Nucleus accumbens (tissue), 56 donors: ENCODE measurements around the gene JOSD2.

Experiments used
- DNase-seq, 56 donors: peaks; one replicate each; lab custom pipeline; 2025; lab: John Stamatoyannopoulos, UW

Gene JOSD2, protein sequence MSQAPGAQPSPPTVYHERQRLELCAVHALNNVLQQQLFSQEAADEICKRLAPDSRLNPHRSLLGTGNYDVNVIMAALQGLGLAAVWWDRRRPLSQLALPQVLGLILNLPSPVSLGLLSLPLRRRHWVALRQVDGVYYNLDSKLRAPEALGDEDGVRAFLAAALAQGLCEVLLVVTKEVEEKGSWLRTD

DNA sequence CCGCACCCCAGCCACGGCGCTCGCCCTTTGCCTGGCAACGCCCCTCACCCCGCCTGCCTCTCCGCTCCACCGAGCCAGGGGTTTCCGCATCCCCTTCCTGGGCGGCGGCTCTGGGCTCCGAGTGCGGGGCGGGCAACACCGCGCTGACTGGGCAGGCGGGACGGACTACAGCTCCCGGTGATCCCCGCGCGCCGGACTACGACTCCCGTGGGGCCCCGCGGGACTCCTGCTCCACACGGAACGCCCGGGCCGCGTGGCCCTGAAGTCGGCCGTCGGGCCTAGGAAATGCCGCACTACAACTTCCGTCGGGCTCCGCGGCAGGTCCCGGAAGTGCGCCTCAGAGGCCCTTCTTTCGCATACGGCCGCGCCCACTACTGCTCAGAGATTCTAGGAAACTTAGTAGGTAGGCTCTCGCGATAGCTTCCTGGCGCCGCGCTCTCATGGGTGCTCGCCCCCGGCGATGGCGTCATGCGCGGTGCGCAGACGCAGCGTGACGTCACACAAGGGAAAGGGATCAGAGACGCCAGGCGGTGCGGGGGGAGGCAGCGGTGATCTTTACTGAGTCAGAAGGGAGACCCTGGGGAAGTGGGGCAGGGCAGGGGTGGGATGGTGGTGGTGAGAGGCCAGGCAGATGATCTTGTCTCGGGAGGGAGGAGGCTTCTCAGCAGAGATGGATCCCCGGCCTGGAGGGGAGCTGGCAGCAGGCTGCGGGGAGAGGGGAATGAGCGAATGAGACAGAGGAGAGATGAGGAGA lies at the start of gene JOSD2:
JOSD2 (minus strand) TSS at position 123 of the 754 bp plus-strand sequence. CDS start 760 bp downstream, outside the sequence.
- DNase-seq: peak; percentile 80 to 99 (median 97)

DNA sequence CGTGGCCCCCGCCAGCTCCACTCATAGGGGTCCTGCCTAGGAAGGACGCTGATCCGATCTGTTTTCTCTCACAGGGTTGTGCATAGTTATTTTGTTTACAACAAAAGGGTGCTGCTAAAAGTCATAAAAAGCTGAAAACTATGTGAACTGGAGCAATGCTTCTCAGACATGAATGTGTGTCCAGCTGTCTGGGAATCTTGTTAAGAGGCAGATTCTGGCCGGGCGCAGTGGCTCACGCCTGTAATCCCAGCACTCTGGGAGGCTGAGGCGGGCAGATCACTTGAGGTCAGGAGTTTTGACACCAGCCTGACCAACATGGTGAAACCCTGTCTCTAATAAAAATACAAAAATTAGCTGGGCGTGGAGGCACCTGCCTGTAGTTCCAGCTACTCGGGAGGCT lies 48.6 kb upstream of the JOSD2 start:
- DNase-seq: no peak

DNA sequence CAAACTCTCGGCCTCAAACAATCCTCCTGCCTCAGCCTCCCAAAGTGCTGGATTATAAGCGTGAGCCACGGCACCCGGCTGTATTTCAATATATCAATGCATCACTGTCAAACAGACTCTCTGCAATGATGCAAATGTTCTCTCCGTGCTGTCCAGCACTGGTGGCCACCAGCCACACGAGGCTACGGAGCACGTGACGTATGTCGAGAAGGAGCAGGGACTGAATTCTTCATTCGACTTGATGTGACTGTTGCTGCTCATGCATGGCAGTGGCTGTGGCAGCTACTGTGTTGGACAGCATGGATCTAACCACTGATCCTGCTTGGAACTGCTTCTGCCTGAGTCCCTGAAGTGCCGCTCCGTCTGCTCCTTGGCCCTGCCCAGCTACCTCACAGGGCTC lies 47.5 kb upstream of the JOSD2 start:
- no peak for DNase-seq

DNA sequence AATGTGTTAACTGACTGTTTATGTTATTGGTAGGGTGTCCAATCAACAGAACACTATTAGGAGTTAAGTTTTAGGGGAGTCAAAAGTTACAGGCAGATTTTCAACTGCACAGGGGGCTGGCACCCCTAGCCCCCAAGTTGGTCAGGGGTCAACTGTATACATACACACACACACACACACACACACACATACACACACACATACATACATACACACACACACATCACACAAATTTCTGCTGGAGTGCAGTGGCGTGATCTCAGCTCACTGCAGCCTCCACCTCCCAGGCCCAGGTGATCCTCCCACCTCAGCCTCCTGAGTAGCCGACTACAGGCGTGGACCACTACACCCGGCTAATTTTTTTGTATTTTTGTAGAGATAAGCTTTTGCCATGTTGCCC lies 47.0 kb upstream of the JOSD2 start:
- no peak for DNase-seq

DNA sequence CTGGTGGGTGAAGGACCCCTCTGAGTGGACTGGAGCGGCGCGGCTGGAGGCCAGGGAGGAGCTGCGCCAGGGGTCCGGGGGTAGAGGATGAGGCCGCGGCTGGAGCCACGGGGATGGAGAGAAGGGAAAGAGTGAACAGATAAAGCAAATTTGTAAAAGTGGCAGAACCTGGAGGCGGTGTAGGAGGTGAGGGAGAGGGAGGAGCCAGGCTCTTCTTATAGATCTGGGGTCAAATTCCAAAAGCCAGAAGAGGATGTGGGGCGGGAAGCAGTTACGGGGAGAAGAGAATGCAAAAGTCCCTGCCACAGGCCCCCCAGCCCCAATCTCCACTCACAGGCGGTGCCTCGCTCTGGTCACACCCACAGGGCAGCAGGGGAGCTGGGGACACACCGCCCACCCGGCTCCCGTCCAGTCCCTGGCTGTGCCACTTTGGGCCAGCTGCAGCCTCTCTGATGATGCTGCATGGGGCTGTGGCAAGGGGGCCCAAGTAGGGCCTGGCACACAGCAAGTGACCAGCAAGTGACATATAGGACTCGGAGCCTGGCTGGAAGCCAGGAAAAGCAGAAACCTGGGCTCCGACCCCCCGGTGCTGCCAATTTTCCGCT lies 46.1 kb upstream of the JOSD2 start:
- DNase-seq: no peak

DNA sequence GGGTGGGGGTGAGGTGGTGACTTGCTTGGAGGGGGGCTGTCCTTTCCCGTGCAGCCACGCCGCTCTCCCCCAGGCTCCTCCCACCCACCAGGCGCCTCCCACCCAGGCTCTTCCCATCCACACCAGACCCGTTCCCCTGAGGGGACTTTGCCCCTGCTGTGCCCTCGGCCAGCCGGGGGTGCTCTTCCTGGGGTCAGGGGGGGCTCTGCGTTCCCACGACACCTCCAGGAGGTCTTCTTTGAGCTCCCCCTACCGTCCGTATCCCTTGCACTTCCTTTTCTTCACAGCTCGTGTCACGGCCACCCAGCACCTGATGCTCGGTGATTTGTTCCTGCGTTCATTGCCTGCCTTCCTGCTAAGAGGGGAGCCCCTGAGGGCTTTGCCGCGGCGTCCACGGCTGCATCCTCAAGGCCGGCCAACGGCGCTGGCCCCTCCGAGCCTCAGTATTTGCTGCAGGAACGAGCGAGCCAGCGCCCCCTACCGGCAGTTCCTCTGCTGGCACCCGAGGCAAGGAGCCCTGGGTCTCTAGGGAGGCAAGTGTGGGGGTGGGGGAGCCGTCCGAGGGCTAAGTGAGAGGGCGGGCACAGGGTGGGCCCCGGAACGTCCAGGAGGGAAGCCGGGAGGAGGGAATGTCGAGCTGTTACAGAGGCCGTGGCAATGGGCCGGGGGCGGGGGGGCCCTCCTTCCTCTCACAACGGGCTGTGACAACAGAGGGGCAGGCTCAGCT lies 45.5 kb upstream of the JOSD2 start:
- DNase-seq: peak in 52 of 56 donors; percentile 26 to 90 (median 68)

DNA sequence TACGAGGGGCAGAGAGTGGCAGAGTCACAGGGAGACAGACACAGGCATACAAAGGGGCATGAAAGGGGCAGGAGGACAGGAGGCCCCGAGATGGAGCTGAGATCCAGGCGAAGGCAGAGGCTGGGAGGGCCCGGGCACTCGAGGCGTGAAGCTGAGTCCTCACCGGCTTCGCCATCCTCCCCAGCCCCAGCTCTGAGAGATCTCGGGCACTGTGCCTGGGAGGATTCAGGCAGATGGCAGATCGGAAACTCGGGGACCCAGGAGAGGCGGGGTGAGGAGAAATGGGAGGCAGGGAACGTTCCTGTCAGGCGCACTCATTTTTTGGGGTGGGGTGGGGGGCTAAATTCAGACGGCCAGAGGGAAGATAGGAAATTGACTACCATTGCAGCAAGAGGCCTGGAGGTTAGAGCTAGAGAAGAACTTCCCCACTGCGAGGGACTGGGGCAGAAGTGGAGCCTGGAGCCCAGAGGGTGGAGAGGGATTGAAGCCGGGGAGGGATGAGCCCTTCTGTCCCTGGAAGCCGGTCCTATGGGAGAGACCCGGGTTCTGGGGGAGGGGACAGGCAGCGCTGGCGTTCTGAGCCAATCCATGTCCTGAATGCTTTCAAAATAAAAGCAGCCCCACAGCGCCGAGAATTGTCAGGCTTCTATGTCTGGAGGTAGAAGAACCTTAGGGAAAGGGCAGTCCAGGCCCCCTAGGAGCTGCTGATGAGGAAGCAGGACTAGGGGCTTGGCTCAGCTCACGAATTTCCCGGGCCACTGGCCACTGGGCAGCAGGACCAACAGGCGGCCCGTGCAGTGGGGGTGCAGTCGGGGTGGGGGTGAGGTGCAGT lies 44.7 kb upstream of the JOSD2 start:
- peak in 7 of 56 donors; percentile 21 to 44 (median 26) for DNase-seq

DNA sequence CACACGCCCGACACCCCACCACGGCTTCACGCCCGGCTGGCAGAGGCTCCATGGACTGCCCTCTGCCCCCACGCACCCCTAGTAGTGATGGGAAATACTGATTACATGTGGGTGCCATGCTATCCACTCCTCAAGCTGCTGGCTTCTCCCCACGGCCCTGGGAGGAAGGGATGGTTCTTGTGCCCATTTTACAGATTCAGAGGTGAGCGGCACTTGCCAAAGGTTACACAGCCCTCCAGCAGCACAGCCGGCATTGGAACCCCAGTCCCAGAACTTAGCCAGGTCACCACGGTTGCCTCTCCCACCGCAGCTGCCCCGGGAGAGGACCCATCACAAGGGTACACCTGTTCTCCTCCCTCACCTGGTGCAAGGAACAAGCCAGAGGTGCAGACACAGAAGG lies 44.0 kb upstream of the JOSD2 start:
- DNase-seq: no peak

DNA sequence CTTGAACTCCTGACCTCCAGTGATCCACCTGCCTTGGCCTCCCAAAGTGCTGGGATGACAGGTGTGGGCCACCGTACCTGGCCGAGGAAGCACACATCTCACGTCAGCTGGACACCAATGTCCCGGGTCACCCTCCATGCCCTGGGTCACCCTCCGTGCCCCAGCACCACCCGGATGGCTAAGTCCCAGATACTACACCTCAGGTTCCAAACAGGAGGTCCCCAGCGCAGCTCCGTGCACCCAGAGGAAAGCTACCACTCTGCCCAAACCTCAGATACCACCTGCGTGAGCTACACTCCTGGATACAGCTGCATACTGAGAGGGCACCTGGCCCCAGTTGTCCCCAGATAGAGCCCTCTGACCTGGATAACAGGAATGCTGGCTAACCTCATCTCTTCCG lies 43.2 kb upstream of the JOSD2 start:
- DNase-seq: no peak

DNA sequence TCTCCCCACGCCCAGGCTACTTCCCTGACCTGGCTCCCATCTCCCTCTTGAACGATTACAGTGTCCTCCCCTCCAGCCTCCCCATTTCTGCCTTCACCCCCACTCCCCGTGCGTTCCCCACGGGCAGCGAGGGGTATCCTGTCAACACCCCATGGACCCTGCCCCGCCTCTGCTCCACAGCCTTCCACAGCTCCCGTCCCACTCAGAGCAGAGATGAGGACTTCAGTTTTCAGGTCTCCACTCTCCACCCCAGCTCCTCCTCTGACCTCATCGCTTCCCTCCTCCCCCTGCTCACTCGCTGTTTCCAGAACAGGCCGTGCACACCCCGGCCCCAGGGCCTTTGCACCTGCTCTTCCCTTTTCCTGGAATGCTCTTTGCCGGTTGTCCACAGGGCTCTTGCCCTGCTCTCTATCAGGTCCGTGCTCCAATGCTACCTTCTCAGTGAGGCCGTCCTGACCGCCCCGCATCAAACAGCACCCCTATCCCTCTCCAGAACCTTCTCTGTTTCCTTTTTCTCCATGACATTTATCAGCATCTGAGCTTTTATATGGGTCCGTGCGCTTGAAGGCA lies 42.2 kb upstream of the JOSD2 start:
- DNase-seq: no peak

DNA sequence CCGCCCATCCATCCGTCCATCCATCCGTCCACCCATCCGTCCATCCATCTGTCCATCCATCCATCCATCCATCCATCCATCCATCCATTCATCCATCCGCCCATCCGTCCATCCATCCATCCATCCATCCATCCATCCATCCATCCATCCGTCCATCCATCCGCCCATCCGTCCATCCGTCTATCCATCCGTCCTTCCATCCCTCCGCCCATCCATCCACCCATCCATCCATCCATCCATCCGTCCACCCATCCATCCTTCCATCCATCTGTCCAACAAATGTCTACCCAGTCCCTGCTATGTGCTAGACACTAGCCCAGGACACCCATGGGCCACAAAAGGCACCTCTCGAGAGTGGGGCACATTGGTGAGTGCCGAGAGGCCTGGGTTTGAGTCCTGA lies 41.5 kb upstream of the JOSD2 start:
- no peak for DNase-seq

DNA sequence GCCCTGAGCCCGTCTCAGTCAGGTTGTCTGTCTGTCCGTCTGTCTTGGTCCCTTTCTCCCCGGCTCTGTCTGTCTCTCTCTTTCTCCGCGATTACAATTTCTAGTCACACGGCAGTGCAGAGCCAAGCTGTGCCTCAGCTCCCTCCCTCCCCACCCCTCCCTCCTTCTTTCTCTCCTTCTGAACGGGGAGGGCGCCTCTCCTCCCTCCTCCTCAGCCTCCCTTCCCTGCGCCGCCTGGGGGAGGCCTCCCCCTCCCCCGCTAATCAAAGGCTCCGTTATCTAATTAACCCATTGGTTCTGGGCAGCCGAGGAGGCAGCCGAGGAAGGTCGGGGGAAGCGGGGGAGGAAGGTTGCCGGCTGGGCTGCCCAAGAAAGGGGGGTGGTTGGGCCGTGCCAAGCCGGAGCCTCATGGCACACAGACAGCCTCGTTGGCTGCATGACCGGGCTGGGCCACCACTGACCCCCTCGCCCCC lies 40.8 kb upstream of the JOSD2 start:
- DNase-seq: peak in 53 of 56 donors; percentile 14 to 87 (median 67)

DNA sequence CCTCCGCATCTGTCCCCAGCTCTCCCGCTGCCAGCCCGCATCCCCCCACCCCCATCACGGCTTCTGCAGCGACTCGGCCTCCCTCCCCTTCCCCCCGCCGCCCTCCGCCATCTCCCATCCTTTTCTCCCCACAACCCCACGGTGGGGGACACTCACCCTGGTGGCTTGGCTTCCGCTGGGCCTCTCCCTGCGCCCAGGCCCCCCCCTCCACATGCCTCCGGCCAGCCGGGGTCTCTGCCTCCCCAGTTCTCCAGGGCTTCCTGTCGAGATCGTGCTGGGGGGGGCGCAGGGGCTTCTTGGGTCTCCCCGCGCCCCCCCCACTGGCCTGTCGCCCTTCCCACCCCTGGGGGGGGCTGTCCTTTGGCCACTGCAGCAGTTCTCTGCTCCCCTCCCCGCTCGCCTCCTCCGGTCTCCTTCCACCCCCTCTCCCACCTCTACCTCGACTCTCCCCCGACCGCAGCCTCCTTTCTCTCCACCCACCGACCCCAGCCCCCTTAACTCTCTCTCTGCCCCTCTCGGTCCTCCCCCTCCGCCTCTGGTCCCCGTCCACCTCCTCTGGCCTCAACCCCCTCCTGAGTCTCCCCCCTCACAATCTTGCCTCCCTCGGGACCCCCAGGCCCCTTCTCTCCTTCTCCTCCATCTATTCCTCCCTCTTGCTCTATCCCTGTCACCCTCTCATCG lies 40.2 kb upstream of the JOSD2 start:
- peak in 27 of 56 donors; percentile 20 to 60 (median 37) for DNase-seq

DNA sequence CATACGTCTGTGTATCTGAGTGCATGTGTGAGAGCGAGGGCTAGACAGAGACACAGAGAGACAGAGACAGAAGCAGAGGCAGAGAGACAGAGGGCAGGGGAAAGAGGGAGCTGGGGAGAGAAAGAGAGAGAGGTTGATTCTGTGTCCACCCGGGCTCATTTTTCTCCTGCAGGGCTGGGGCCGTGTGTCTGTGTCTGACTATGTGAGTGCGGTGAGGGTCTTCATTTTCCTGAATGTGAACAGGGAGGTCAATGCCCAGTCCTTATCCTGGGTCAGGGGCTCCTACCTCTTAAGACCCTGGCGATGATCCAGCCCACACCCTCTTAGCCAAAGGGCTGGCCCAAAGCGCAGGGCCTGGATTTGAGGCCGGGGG lies 39.6 kb upstream of the JOSD2 start:
- DNase-seq: peak in 5 of 56 donors; percentile 34 to 45 (median 40)

DNA sequence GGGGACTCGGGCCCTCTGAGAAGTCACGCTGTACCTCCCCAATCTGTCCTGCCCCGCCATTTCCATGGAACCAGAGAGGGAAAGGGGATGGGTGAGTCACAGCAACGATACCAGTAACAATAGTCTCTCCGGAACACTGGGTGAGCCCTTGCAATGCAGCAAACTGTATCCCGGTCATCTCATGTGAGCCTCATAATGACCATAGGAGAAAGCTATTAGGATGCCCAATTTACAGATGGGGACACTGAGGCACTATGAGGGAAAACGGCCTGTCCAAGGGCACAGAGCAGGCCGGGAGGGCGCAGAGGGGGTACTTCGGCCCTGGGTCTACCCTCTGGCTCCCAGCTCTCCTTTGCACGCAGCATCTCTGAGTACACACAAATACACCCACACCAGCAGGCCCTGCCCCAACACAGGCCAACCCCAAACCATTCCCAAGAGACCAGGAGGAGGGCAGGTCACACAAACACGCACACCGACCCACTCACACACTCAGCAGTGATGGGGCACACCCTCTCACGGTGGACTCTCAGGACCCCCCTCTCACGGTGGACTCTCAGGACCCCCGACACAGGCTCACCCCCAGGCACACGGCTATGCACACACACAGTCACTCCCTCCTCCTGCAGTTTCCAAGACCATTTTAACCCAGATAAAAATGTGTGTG lies 39.1 kb upstream of the JOSD2 start:
- peak in 4 of 56 donors; percentile 34 to 60 (median 44) for DNase-seq

DNA sequence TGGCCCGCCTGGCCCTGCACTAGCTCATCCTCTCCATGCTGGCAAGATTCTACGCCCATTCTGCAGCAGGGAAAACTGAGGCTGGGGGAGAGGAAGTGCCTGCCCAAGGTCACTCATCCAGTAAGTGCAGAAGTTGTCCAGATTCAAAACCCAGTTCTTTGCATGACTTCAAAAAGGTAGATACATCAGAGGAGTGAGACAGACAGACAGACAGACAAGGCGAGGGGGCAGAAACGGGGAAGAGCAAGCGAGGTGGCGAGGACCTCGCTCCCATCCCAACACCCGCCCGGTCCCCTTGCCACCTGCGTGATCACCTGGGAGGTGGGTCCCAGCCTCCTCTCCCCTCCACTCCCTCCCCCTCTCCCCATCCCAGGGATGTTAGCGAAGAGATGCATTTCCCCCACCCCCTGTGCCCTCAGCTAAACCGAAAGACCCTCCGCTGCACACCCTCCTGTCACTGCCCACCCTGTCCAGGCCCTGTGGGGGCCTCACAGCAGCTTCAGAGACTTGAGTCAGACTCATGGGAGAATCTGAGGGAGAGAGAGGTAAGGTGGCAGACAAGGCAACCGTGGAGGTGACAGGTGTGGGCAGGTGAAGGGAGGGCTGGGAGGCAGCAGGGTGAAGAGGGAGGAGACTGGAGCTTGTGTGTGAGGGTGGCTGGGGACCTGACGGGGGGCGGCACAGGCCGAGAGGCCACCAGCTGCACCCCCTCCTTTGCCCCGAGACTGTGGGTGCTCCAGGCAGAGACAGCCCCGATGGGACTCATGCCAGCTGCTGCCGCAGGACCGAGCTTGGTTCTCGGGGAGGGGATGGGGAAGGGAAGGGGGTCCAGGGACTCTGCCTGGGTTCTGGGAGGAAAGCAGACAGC lies 38.3 kb upstream of the JOSD2 start:
- DNase-seq: peak in 19 of 56 donors; percentile 10 to 48 (median 33)
